Coronary artery (tissue), 2 donors: ENCODE measurements around the gene ADIPOR2.

Experiments
- DNase-seq: peaks from one replicate; pipeline ENCODE4 v3.0.0-alpha.2; 2017; ENCODE audit warnings: low spot score
- H3K27ac ChIP-seq, 2 donors: fragments of 200-600 bp; sonication (generic); one replicate each; pipeline ENCODE4 v1.5.1; 2016 to 2019
- H3K4me3 ChIP-seq: fragments of 200-600 bp; sonication (generic); 2 replicates; pipeline ENCODE4 v1.5.1; 2016; ENCODE audit warnings: mild to moderate bottlenecking, moderate library complexity
- TF ChIP-seq, protein P1 (sequence below): fragments of 200-600 bp; sonication (generic); IDR thresholded peaks from one replicate; pipeline ENCODE4 v1.5.1; 2019; ENCODE audit warnings: antibody characterized with exemption

Gene ADIPOR2

GRCh38 chr12:1665366-1665765 is 25.5 kb upstream of the ADIPOR2 start:
- DNase-seq = no peak
- TF ChIP-seq, protein P1, sequence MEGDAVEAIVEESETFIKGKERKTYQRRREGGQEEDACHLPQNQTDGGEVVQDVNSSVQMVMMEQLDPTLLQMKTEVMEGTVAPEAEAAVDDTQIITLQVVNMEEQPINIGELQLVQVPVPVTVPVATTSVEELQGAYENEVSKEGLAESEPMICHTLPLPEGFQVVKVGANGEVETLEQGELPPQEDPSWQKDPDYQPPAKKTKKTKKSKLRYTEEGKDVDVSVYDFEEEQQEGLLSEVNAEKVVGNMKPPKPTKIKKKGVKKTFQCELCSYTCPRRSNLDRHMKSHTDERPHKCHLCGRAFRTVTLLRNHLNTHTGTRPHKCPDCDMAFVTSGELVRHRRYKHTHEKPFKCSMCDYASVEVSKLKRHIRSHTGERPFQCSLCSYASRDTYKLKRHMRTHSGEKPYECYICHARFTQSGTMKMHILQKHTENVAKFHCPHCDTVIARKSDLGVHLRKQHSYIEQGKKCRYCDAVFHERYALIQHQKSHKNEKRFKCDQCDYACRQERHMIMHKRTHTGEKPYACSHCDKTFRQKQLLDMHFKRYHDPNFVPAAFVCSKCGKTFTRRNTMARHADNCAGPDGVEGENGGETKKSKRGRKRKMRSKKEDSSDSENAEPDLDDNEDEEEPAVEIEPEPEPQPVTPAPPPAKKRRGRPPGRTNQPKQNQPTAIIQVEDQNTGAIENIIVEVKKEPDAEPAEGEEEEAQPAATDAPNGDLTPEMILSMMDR = no peak
- Histone ChIP-seq H3K27ac (no peak overlapping the region), H3K4me3 (no peak overlapping the region)

DNA sequence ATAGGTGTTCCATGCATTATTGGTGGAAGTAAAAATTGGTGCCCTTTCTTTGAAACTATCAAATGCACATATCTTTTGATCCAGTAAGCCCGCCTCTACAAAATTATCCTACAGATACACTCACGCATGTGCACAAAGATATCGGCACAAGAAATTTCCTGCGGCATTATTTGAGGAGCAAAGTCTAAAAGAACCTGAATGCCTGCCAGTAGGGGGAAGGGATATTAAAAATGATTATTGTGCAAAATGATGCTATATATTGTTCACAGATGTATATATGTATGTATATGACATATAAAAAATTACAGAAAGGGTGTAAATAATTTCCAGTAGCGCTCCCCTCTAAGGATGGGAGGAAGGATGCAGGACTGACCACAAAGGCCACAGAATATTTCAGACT is 24.7 kb upstream of the ADIPOR2 start:
- H3K27ac ChIP-seq = no peak overlapping the region
- DNase-seq = no peak
- no peak overlapping the region for H3K4me3 ChIP-seq
- TF ChIP-seq, protein P1 = no peak

DNA sequence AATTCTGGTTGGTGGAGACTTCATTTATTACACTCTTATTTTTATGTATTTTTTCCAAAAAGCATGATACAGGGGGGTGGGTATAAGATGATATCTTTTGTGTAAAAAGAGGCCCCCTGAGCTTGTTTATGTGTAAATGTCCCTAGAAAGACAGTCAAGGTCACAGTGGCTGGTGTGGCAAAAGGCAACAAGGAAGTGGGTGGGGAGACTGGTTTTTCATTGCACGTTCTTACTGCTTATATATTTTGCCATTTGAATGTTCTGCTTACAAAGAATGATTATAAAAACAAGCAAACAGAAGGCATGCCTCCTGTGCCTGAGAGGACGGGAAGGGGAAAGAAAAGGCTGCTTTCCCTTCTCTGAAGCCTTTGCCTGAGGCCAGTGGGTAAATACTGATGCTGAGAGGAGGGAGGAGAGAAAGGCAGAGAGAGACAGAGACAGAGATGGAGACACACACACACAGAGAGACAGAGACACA is 24.1 kb upstream of the ADIPOR2 start:
- DNase-seq = peak; percentile 46
- TF ChIP-seq, protein P1 = no peak
- H3K27ac ChIP-seq = peak overlapping the region; percentile 5 to 17
- no peak overlapping the region for H3K4me3 ChIP-seq

- Histone ChIP-seq H3K27ac (no peak overlapping the region), H3K4me3 (no peak overlapping the region)
- TF ChIP-seq, protein P1 = no peak
- no peak for DNase-seq
Measured at GRCh38 chr12:1668833-1669543, 21.9 kb upstream of the ADIPOR2 start.

- Histone ChIP-seq H3K27ac (no peak overlapping the region), H3K4me3 (no peak overlapping the region)
- TF ChIP-seq, protein P1 = no peak
- no peak for DNase-seq
Measured at GRCh38 chr12:1670358-1671268, 20.3 kb upstream of the ADIPOR2 start.

GRCh38 chr12:1676043-1676442 is 14.8 kb upstream of the ADIPOR2 start:
- Histone ChIP-seq H3K27ac (no peak overlapping the region), H3K4me3 (no peak overlapping the region)
- TF ChIP-seq, protein P1 = no peak
- no peak for DNase-seq
